A549 (cell line): Measurements from ENCODE around the gene METTL16. TPM values are rescaled to one million over a fixed set of nuclear protein-coding genes. Genes with fewer than 3 reads are reported as not detected.
"Not testable (repeated sequence)": the region's sequence is repeated elsewhere in the genome, so short reads cannot be mapped to it uniquely, and the experiment has no call there.

ENCODE experiments used
- ATAC-seq, 2 experiments: fragments of 200-7000 bp in 1 of 2; fragments of >200 bp in 1 of 2; cut with Nextera tagmentation in 1 of 2; cut with Tn5 transposase in 1 of 2; 3 replicates each; pipeline versions ENCODE4 v1.8.0 to v1.9.1; 2018 to 2020; ENCODE audit warnings: mild to moderate bottlenecking in 1 of 2, moderate library complexity in 1 of 2
- CTCF ChIA-PET: fragments of 300-600 bp; sonication (Branson Sonifier 250); formaldehyde crosslinking; extraction: SDS; loops from one replicate; lab custom pipeline; 2021; ENCODE audit warnings: antibody characterized with exemption, inconsistent platforms; lab: Yijun Ruan, JAX
- POLR2A ChIA-PET: fragments of 350-600 bp; formaldehyde crosslinking; extraction: SDS; loops from one replicate; lab custom pipeline; 2021; ENCODE audit warnings: antibody characterized with exemption, inconsistent platforms; lab: Yijun Ruan, JAX
- DNase-seq, 2 experiments: peaks; one replicate each; pipeline versions ENCODE4 v3.0.0 to v3.0.0-alpha.2; 2011 to 2016; ENCODE audit warnings: low read depth in 1 of 2, low spot score in 1 of 2
- FAIRE-seq: peaks from 2 replicates; lab custom pipeline; 2011; peaks lifted over from hg19 to GRCh38; lab: Jason Lieb, UNC
- H3K27ac ChIP-seq, 2 experiments: fragments of >200 bp; sonication (Bioruptor Twin); formaldehyde crosslinking; 3 replicates each; pipeline ENCODE4 v1.5.1; 2016 to 2017
- H3K4me1 ChIP-seq: fragments of >200 bp; sonication (Bioruptor Twin); formaldehyde crosslinking; 3 replicates; pipeline ENCODE4 v1.6.1; 2016
- H3K4me2 ChIP-seq: fragments of >200 bp; sonication (Bioruptor Twin); formaldehyde crosslinking; 3 replicates; pipeline ENCODE4 v1.6.1; 2016
- H3K4me3 ChIP-seq: fragments of >200 bp; sonication (Bioruptor Twin); formaldehyde crosslinking; 3 replicates; pipeline ENCODE4 v1.5.1; 2016
- H3K9me3 ChIP-seq: fragments of >200 bp; sonication (Bioruptor Twin); formaldehyde crosslinking; 3 replicates; pipeline ENCODE4 v1.6.1; 2016
- ATOH8 ChIP-seq: fragments of 250-450 bp; sonication (Bioruptor Pico); IDR thresholded peaks from 2 replicates; pipeline ENCODE4 v1.5.0; 2020; ENCODE audit warnings: low read depth, mild to moderate bottlenecking, moderate library complexity
- CBX2 ChIP-seq: fragments of 200-600 bp; sonication (generic); IDR thresholded peaks from 2 replicates; pipeline ENCODE4 v1.6.1; 2016; ENCODE audit warnings: low read depth, mild to moderate bottlenecking, borderline replicate concordance
- CBX8 ChIP-seq: fragments of 200-600 bp; sonication (generic); IDR thresholded peaks from 2 replicates; pipeline ENCODE4 v1.6.1; 2016
- CHD2 ChIP-seq: fragments of 150-350 bp; IDR thresholded peaks from 2 replicates; pipeline ENCODE4 v1.6.1; 2014; ENCODE audit warnings: low read length; ENCODE audit not compliant: partially characterized antibody
- CHD4 ChIP-seq: fragments of 200-600 bp; sonication (generic); IDR thresholded peaks from 2 replicates; pipeline ENCODE4 v1.6.1; 2016; ENCODE audit warnings: antibody characterized with exemption, mild to moderate bottlenecking, borderline replicate concordance
- EP300 ChIP-seq, 2 experiments: fragments of >200 bp; sonication (Bioruptor Twin); formaldehyde crosslinking; IDR thresholded peaks; 2 replicates in 1 of 2; 3 replicates in 1 of 2; pipeline ENCODE4 v1.6.1; 2016 to 2017
- FOSB ChIP-seq: fragments of 250-450 bp; sonication (Bioruptor Pico); IDR thresholded peaks from 2 replicates; pipeline ENCODE4 v1.5.0; 2020; ENCODE audit warnings: mild to moderate bottlenecking, moderate library complexity
- FOXS1 ChIP-seq: fragments of 250-450 bp; sonication (Bioruptor Pico); IDR thresholded peaks from 2 replicates; pipeline ENCODE4 v1.5.0; 2020; ENCODE audit warnings: mild to moderate bottlenecking, moderate library complexity
- HEYL ChIP-seq: fragments of 250-450 bp; sonication (Bioruptor Pico); IDR thresholded peaks from 2 replicates; pipeline ENCODE4 v1.8.0; 2021; ENCODE audit warnings: mild to moderate bottlenecking, moderate library complexity
- HMGXB4 ChIP-seq: fragments of 250-450 bp; sonication (Bioruptor Pico); IDR thresholded peaks from 2 replicates; pipeline ENCODE4 v1.5.0; 2021; ENCODE audit warnings: mild to moderate bottlenecking, moderate library complexity, borderline replicate concordance
- HOXB13 ChIP-seq: fragments of 250-450 bp; sonication (Bioruptor Pico); IDR thresholded peaks from 2 replicates; pipeline ENCODE4 v1.5.0; 2020; ENCODE audit warnings: low read depth, mild to moderate bottlenecking, moderate library complexity
- KDM5A ChIP-seq: fragments of 200-600 bp; sonication (generic); IDR thresholded peaks from 2 replicates; pipeline ENCODE4 v1.6.1; 2016; ENCODE audit warnings: antibody characterized with exemption, mild to moderate bottlenecking
- RNF2 ChIP-seq: fragments of 200-600 bp; sonication (generic); IDR thresholded peaks from 2 replicates; pipeline ENCODE4 v1.6.1; 2016; ENCODE audit warnings: low read depth, mild to moderate bottlenecking, antibody characterized with exemption, moderate library complexity, borderline replicate concordance
- TP53 ChIP-seq: fragments of 250-450 bp; sonication (Bioruptor Pico); IDR thresholded peaks from 2 replicates; pipeline ENCODE4 v1.5.0; 2021; ENCODE audit warnings: mild to moderate bottlenecking, moderate library complexity
- ZFP36 ChIP-seq: fragments of 450-650 bp; IDR thresholded peaks from 2 replicates; pipeline ENCODE4 v1.6.1; 2014; ENCODE audit warnings: borderline replicate concordance; ENCODE audit not compliant: partially characterized antibody
- ZNF302 ChIP-seq: fragments of 250-450 bp; sonication (Bioruptor Pico); IDR thresholded peaks from 2 replicates; pipeline ENCODE4 v1.9.0; 2021; ENCODE audit warnings: inconsistent platforms, mild to moderate bottlenecking, moderate library complexity
- WGBS: methylation state at CpG from one replicate; pipeline ENCODE4 v1.1.6; 2017; ENCODE audit errors: missing lambda C conversion rate; 5-methylcytosine and 5-hydroxymethylcytosine counted together
- polyA plus RNA-seq, 4 experiments: library from polyadenylated mRNA; depleted of rRNA in 3 of 4; stranded (reverse); fragments of >200 nt; fragmentation: RNase III in 1 of 4; extraction: RNeasy Plus Mini Kit Qiagen cat#74134 plus additional on column Dnase treatment in 1 of 4; gene quantifications; 2 replicates in 3 of 4; 3 replicates in 1 of 4; pipeline ENCODE4 v1.2.3, GENCODE V29; 2011 to 2017
- TF ChIP-seq, protein P1 (sequence below): fragments of >200 bp; sonication (Bioruptor Twin); formaldehyde crosslinking; IDR thresholded peaks from 2 replicates; pipeline ENCODE4 v1.6.1; 2016
- TF ChIP-seq, protein P2 (sequence below): fragments of >200 bp; sonication (Bioruptor Twin); formaldehyde crosslinking; IDR thresholded peaks from 3 replicates; pipeline ENCODE4 v1.6.1; 2016
- TF ChIP-seq, protein P3 (sequence below): fragments of 150-350 bp; IDR thresholded peaks from 2 replicates; pipeline ENCODE4 v1.6.1; 2014; ENCODE audit warnings: low read depth, mild to moderate bottlenecking, low read length

The METTL16 gene
- polyA plus RNA-seq, 2 of the 4 experiments (the other 2 are of a cell fraction), result 26.5 to 58.0 TPM

DNA sequence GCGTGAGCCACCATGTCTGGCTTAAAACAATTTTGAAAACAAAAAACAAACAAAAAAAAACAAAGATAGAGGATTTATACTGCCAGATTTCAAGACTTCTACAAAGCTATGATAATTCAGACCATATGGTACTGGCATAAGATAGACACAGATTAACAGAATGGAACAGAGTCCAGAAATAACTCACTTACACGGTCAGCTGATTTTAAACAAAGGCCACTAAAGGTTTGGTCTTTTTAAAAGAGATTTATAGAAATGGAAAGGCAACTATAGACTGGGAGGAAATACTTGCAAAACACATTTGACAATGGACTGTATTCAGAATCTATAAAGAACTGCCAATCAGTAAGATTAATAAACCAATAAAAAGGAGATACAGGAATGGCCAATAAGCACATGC lies 62.2 kb downstream of the METTL16 start (continued):
- no peak for TF ChIP-seq CBX2
- TF ChIP-seq, all 56 proteins: peak for 0

GRCh38 chr17:2447479-2447878 lies 64.2 kb downstream of the METTL16 start:
- POLR2A ChIA-PET, ATAC-seq, H3K9me3 ChIP-seq, FAIRE-seq, CTCF ChIA-PET, DNase-seq, H3K27ac ChIP-seq, H3K4me2 ChIP-seq, H3K4me3 ChIP-seq, H3K4me1 ChIP-seq: not testable (repeated sequence)
- no CpG with 5 or more reads among the region's 29 CpGs for WGBS

DNA sequence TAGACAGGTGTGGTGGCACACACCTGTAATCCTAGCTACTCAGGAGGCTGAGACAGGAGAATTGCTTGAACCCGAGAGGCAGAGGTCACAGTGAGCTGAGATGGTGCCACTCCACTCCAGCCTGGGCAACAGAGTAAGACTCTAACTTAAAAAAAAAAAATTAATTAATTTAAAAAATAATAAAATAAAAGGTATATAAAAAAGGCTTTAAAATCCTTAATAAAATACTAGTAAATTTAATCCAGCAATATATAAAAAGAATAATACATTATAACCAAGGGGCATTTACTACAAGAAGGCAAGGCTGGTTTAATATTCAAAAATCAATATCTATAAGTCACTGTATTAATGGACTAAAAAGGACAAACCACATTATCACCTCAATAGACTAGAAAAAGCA lies 66.0 kb downstream of the METTL16 start:
- ChIA-PET CTCF (no interaction called here), POLR2A (no interaction called here)
- FAIRE-seq (no peak), ATAC-seq (no peak), DNase-seq (no peak)
- no peak overlapping the region for H3K4me2 ChIP-seq
- no peak overlapping the region for H3K27ac ChIP-seq
- peaks cover 23% of the 10 kb centered on the region for H3K4me1 ChIP-seq
- 100% methylated on average over 1 of the region's 1 CpG for WGBS
- TF ChIP-seq ZFP36, result no peak
- TF ChIP-seq CBX2, result no peak
- no peak for TF ChIP-seq ZNF302
- no peak for TF ChIP-seq TP53 (CRISPR knock-in tag)
- no peak for TF ChIP-seq ATOH8 (CRISPR knock-in tag)
- TF ChIP-seq HMGXB4, result no peak
- no peak for TF ChIP-seq CHD2
- no peak for TF ChIP-seq HEYL (CRISPR knock-in tag)
- TF ChIP-seq CHD4, result no peak
- TF ChIP-seq, protein P1, sequence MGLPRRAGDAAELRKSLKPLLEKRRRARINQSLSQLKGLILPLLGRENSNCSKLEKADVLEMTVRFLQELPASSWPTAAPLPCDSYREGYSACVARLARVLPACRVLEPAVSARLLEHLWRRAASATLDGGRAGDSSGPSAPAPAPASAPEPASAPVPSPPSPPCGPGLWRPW, result no peak
- TF ChIP-seq KDM5A, result no peak
- TF ChIP-seq, protein P2, sequence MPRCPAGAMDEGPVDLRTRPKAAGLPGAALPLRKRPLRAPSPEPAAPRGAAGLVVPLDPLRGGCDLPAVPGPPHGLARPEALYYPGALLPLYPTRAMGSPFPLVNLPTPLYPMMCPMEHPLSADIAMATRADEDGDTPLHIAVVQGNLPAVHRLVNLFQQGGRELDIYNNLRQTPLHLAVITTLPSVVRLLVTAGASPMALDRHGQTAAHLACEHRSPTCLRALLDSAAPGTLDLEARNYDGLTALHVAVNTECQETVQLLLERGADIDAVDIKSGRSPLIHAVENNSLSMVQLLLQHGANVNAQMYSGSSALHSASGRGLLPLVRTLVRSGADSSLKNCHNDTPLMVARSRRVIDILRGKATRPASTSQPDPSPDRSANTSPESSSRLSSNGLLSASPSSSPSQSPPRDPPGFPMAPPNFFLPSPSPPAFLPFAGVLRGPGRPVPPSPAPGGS, result no peak
- no peak for TF ChIP-seq CBX8
- TF ChIP-seq HOXB13, result no peak
- no peak for TF ChIP-seq FOSB (CRISPR knock-in tag)
- TF ChIP-seq, protein P3, sequence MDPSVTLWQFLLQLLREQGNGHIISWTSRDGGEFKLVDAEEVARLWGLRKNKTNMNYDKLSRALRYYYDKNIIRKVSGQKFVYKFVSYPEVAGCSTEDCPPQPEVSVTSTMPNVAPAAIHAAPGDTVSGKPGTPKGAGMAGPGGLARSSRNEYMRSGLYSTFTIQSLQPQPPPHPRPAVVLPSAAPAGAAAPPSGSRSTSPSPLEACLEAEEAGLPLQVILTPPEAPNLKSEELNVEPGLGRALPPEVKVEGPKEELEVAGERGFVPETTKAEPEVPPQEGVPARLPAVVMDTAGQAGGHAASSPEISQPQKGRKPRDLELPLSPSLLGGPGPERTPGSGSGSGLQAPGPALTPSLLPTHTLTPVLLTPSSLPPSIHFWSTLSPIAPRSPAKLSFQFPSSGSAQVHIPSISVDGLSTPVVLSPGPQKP, result no peak
- no peak for TF ChIP-seq FOXS1 (CRISPR knock-in tag)
- no peak for TF ChIP-seq RNF2
- TF ChIP-seq EP300 (IDR thresholded peaks at IDR 0.05), result no peak
- no peak overlapping the region for H3K4me3 ChIP-seq
- no peaks in the 10 kb centered on the region; the same call in 2 of the 3 replicates for H3K9me3 ChIP-seq
